ENCODE measurements around the gene TPSD1. TPM values are rescaled to one million over a fixed set of nuclear protein-coding genes. Genes with fewer than 3 reads are reported as not detected.
"Not testable (repeated sequence)": the region's sequence is repeated elsewhere in the genome, so short reads cannot be mapped to it uniquely, and the experiment has no call there.

TPSD1 gene
- polyA plus RNA-seq, 1 experiment: not detected

GRCh38 chr16:1264345-1265089, 8.6 kb downstream of the TPSD1 start:
- POLR2A ChIA-PET: no interaction called here
- no peak for TF ChIP-seq CTCF (IDR thresholded peaks at IDR 0.05; ENCODE audit: insufficient read depth, low read depth, low read length)
- H3K27me3 ChIP-seq (ENCODE audit: control insufficient read depth, insufficient read depth, low read length): peaks cover 15% of the 10 kb centered on the region
- no peaks in the 10 kb centered on the region for H3K36me3 ChIP-seq (ENCODE audit: control insufficient read depth, insufficient read depth, low read length)
- CTCF ChIA-PET: no interaction called here
- no peak overlapping the region for H3K4me3 ChIP-seq (ENCODE audit: low read depth, low read length)
- no peak for DNase-seq (ENCODE audit: low read depth)

GRCh38 chr16:1265090-1265630, 9.3 kb downstream of the TPSD1 start:
- peaks cover 11% of the 10 kb centered on the region for H3K27me3 ChIP-seq (ENCODE audit: control insufficient read depth, insufficient read depth, low read length)
- CTCF ChIA-PET: no interaction called here
- no peak overlapping the region for H3K4me3 ChIP-seq (ENCODE audit: low read depth, low read length)
- H3K36me3 ChIP-seq (ENCODE audit: control insufficient read depth, insufficient read depth, low read length): no peaks in the 10 kb centered on the region
- DNase-seq (ENCODE audit: low read depth): no peak
- TF ChIP-seq CTCF (IDR thresholded peaks at IDR 0.05; ENCODE audit: insufficient read depth, low read depth, low read length): no peak
- POLR2A ChIA-PET: no interaction called here

GRCh38 chr16:1265826-1266225, 10.0 kb downstream of the TPSD1 start:
- ChIA-PET POLR2A (no interaction called here), CTCF (no interaction called here)
- peaks cover 7% of the 10 kb centered on the region for H3K27me3 ChIP-seq (ENCODE audit: control insufficient read depth, insufficient read depth, low read length)
- TF ChIP-seq CTCF (IDR thresholded peaks at IDR 0.05; ENCODE audit: insufficient read depth, low read depth, low read length): no peak
- H3K36me3 ChIP-seq (ENCODE audit: control insufficient read depth, insufficient read depth, low read length): no peaks in the 10 kb centered on the region
- H3K4me3 ChIP-seq (ENCODE audit: low read depth, low read length): no peak overlapping the region
- no peak for DNase-seq (ENCODE audit: low read depth)

- not testable (repeated sequence) for H3K4me3 ChIP-seq (ENCODE audit: low read depth, low read length); DNase-seq (ENCODE audit: low read depth); H3K27me3 ChIP-seq (ENCODE audit: control insufficient read depth, insufficient read depth, low read length); H3K36me3 ChIP-seq (ENCODE audit: control insufficient read depth, insufficient read depth, low read length)
- CTCF ChIA-PET: interaction anchor here (2.8 kb wide), 1 partner anchor 32 kb away, joined by 6 read pairs; no protein-coding TSS in a partner anchor
- POLR2A ChIA-PET: interaction anchor here (0.6 kb wide), 1 partner anchor 19 kb away, joined by 4 read pairs; no protein-coding TSS in a partner anchor
These were observed 13.5 kb downstream of the TPSD1 start for GRCh38 chr16:1269418-1269817.

- ChIA-PET POLR2A (no interaction called here), CTCF (interaction anchor here (0.7 to 2.8 kb wide), 2 partner anchors 30 to 149 kb away, joined by 3 to 6 read pairs; no protein-coding TSS in a partner anchor)
- no peak for TF ChIP-seq CTCF (IDR thresholded peaks at IDR 0.05; ENCODE audit: insufficient read depth, low read depth, low read length)
These were observed 15.5 kb downstream of the TPSD1 start for GRCh38 chr16:1271380-1271723.

GRCh38 chr16:1271724-1272413, 16.0 kb downstream of the TPSD1 start:
- H3K4me3 ChIP-seq (ENCODE audit: low read depth, low read length); DNase-seq (ENCODE audit: low read depth); POLR2A ChIA-PET; H3K27me3 ChIP-seq (ENCODE audit: control insufficient read depth, insufficient read depth, low read length); H3K36me3 ChIP-seq (ENCODE audit: control insufficient read depth, insufficient read depth, low read length): not testable (repeated sequence)
- CTCF ChIA-PET: interaction anchor here (0.7 to 2.8 kb wide), 4 partner anchors 27 to 149 kb away, joined by 3 to 6 read pairs (median 4); no protein-coding TSS in a partner anchor

More at GRCh38 chr16:1271380-1271723, 15.5 kb downstream of the TPSD1 start:
- Histone ChIP-seq H3K27me3 (ENCODE audit: control insufficient read depth, insufficient read depth, low read length) (no peaks in the 10 kb centered on the region; the same call in 1 of the 2 replicates), H3K36me3 (ENCODE audit: control insufficient read depth, insufficient read depth, low read length) (no peaks in the 10 kb centered on the region), H3K4me3 (ENCODE audit: low read depth, low read length) (no peak overlapping the region)
- DNase-seq (ENCODE audit: low read depth): no peak
